ENCODE measurements around the gene DGKG.

GRCh38 chr3:186329589-186329988 is 32.4 kb downstream of the DGKG start:
- TF ChIP-seq CTCF (IDR thresholded peaks at IDR 0.05) (no peak), POLR2A (IDR thresholded peaks at IDR 0.05) (no peak)

All from breast epithelium (tissue), 3 donors.